ENCODE data around the gene PTPRN2.

The PTPRN2 gene

GRCh38 chr7:157722137-157723060 lies 865.2 kb downstream of the PTPRN2 start:
- DNase-seq, result no peak

- DNase-seq, result no peak
Observed at GRCh38 chr7:157721468-157722136, 866.0 kb downstream of the PTPRN2 start.

DNA sequence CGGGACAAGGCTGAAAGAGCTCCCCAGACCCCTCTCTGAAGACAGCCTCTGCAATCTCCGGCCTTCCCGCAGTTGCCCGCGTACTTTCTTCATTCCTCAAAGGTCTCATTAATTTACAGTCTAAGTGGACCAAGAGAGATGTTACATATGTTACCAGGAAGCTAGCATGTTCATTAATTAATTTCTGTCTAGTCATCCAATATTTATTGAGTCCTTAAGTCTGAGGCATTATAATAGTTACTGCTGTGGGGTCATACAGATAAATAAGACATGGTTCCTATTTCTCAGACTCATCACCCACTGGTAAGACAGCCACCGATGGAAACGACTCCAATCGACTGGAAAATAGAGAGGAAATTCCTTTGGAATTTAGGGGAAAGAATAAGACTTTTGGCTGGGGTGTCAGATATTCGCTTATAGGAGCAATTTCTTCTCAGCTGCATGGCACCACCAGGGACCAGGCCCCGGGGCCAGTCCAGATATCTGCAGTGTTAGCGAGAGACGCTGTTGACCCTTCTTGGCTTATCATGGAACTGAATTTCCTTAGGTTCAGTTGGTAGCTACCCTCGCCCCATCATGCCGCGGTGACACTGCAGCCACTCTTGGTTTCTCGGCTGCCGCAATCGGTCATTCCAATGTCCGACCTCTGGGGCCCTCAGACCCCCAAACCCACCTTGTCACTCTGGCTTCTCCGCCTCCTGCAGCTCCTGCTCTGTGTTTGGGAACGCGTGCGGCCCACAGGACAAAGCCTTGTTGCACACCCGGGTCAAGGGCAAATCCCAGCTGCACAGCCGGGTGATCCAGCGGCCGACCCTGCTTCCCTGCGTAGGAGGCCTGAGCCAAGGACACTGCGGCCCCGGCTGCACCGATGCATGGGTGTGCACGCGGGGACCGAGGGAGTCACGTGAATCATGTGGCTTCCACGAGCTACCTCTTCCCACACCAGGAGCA lies 867.6 kb downstream of the PTPRN2 start:
- DNase-seq, result no peak

DNA sequence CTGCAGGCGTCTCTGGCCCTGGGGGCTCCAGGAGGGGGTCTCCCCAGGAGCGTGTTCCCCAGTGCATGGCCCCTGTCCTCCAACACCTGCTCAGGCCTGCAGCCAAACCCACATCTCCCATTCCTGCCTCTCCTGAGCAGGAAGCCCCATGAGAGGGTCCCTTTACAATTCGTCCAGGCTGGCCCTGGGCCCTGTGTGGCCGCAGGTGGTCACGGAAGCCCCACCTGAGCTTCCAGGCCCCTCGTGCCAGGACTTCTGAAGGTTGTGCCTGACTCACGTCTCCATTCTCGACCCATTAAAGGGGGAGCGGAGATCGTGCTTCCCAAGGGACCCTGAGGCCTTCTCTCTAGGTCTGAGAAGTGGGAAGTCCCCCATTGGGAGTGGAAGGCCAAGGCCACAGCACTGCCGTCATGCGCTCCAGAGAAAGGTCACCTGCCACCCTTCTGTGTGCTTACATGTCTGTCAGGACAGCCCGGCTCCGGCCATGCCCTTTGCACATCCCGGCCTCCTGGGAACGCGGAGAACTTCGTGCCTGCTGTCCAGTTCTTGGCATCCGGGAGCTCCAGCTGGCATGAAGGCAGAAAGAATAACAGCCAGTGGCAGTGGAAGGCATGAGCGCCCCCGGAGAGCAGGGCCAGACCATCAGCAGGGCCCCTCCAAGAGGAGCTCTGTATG lies 868.5 kb downstream of the PTPRN2 start:
- no peak for DNase-seq

DNA sequence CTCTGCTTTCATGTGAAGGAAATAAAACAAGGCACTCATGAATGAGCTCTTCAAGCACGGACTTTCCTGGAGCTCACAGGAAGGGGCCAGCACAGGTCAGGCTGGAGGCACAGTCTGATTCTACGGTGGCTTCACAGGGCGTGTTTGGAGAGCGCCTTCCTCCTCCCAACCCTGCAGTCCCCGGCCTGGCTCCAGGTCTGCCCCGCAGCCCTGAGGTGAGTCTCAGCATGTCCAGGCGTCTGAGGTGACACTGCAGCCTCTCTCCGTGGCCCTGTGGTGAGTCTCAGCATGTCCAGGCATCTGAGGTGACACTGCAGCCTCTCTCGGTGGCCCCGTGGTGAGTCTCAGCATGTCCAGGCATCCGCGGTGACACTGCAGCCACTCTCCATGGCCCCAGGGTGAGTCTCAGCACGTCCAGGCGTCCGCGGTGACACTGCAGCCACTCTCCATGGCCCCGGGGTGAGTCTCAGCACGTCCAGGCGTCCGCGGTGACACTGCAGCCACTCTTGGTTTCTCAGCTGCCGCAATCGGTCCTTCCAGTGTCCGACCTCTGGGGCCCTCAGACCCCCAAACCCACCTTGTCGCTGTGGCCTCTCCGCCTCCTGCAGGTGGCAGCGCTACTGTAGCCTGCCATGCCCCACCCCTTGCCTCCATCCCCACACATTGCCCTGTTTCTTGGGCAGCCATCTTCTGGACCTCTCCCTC lies 869.2 kb downstream of the PTPRN2 start:
- DNase-seq, result no peak

- no peak for DNase-seq
Observed at GRCh38 chr7:157717211-157718174, 870.1 kb downstream of the PTPRN2 start.

- no peak for DNase-seq
Observed at GRCh38 chr7:157715938-157716280, 871.7 kb downstream of the PTPRN2 start.

- DNase-seq, result no peak
Observed at GRCh38 chr7:157715071-157715937, 872.3 kb downstream of the PTPRN2 start.

DNA sequence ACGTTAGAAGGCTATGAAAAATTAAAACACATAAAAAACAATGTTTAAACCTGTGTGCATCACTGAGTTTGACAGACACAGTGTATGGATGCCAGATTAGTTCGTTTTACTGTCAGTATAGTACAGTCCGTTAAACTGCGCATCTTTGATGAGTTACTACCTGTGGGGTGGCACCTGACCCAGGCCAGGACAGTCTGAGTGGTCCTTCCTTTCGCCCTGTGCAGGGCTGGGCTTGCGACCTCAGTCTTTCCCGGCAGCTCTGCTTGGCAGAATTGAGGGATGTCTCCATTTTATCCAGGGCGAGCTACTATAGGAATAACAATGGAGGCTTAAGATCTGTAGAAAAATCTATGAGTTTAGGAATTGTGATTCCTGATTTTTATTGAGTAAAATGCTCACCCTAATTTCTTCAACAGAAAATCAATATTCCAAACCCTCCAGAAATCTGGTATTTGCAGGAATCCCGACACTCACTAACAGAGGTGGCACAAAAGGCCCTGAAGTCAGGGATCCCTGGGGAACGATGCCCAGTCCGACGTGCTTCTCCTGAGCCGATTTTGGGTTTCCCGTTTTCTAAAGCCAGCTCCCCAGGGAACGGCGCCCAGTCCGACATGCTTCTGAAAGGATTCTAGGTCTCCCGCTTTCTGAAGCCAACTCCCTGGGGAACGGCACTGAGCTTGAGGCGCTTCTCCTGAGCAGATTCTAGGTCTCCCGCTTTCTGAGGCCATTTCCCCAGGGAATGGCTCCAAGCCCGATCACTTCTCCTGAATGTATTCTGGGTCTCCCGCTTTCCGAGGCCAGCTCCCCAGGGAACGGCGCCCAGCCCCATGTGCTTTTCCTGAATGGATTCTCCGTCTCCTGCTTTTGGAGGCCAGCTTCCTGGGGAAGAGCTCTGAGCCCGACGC lies 873.2 kb downstream of the PTPRN2 start:
- no peak for DNase-seq

GRCh38 chr7:157713591-157713990 lies 874.0 kb downstream of the PTPRN2 start:
- no peak for DNase-seq

DNA sequence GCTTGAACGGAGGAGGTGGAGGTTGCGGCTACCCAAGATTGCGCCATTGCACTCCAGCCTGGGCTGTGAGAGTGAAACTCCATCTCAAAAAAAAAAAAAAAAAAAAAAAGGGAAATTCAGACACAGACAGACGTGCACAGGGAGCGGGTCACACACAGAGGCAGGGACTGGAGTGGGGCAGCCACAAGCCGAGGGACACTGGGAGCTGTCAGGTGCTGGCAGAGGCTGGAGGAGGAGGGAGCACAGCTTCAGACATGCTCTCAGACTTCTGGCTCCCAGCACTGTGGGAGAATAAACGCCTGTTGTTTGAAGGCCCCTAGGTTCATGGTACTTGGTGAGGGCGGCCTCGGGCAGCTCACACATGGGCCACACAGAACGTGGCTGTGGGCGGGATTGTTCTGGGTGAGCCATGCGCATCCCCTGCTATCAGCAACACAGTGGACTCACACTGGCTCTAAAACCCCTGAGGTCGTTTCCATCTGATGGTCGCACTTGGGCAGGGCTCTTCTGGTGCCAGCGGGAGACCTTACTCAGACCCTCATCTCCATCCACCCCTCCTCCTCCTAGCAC lies 874.9 kb downstream of the PTPRN2 start:
- DNase-seq, result no peak

DNA sequence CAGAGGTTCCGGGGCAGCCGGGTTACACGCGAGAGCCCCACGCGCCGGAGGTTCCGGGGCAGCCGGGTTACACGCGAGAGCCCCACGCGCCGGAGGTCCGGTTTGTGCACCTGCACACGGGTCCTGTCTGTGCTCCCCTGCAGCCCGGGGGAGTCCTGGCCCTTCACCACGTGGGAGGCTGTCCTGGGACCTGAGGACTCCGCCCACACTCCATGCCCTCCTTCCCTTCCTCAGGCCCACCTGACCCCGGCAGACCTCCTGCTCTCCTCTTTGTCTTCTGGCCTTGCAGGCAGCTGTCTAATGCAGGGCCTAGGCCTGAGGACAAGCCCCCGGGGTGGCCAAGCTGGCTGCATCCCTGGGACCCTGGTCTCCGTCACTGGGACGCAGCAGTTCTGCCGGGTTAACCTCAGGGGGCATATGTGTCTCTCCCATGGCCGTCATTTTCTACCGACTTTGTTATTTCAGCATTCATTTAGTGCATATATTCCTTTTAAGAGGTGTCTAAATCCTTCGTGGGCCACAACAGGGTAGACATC lies 876.2 kb downstream of the PTPRN2 start:
- no peak for DNase-seq

GRCh38 chr7:157710396-157710795 lies 877.2 kb downstream of the PTPRN2 start:
- no peak for DNase-seq

DNA sequence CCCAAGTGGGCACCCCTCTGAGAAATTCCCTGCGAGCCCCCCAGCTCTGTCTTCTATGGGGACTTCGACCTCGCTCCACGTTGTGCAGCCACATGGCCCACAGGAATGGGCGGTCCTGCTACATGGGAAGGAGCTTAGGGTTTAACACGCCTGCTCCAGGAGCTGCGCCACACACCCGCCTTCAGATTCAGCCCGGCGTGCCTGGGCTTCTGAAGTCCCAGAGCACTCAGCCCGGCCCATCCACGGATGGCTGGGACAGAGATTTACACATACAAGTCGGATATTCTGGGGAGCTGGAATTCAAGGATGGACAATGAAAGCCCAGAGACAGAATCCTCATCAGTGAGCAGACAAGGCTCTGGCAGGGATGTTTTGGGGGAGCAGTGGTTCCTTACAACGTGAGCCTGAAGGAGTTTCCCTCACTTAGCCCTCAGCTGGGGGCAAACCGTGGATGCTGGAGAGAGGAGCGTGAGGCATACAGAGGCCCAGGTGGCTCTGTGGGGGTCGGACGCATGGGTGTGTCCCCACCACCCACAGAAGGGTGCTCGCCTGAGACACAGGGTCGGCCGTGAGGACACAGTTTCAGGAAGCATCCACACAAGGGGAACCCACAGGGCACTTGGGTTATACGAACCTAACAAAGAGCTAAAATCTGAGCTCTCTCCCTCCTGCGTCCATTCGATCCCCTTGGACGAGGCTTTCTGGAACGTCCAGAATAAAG lies 877.9 kb downstream of the PTPRN2 start:
- no peak for DNase-seq

DNA sequence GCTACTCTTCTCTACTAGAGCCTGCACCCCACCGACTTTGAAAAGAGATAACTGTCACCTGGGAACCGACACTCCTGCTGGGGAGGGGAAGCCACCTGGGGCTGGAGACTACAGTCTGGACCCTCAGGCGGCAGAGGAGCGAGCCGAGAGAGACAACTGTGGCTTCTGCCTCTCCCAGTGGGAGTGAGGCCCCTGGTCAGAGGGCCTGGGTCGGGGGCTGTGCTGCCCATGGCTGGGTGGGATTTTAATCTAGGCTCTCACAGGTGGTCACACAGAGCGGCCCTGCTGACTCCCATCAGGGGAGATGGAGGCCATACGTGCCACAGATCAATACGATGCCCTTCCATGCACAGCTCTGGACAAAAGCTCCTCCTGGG lies 878.7 kb downstream of the PTPRN2 start:
- no peak for DNase-seq

DNA sequence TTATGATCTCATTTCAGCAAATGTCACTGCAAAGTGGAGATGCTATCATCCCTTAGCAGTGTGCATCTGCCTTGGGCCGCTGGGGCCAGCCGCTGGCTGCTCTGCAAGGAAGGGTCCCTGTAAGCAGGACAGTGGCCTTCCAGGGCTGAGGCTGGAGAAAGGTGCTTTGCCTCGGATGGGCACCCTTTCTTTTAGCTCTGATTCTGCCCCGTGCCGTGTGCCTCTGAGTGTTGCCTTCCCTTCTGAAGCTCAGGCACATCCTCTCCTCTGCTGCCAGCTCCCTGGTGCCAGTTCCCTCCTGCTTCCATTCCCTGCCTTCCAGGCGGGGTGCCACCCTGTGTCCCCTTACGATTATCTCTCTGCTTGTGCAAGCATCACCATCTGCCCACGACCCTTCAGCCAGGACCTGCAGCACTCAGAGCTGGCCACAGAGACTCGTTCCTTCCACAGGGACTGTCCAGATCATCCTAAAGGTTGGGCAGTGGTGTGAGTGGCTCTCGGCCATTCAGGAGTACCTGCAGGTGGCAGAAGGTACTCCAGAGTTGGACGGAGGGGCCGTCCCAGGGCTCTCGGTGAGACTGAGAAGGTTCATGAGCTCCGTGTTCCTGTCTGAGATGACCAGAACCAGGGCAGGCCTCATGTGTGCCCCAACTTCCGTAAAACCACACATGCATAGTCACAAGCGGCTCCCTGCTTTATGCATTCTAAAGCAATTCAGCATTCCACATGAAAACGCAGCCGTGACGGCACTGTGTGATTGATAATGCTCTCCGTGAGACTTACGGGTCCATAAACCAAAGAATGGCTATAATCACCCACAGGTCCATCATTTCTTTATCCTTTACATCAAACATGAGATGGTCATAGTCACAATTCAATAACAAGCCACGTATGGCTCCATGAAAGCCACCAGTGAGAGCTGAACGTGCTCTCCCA lies 879.4 kb downstream of the PTPRN2 start:
- no peak for DNase-seq
